HepG2 (cell line): Measurements from ENCODE around the gene NELL1. TPM values are rescaled to one million over a fixed set of nuclear protein-coding genes. Genes with fewer than 3 reads are reported as not detected.

Source experiments
- EP300 ChIP-seq, 3 experiments: sonication (generic) in 1 of 3; formaldehyde crosslinking in 1 of 3; IDR thresholded peaks; 2 replicates each; pipeline versions ENCODE4 v1.5.1 to v1.6.1; 2011 to 2020; ENCODE audit warnings: low read depth in 2 of 3, low read length in 2 of 3, borderline replicate concordance in 1 of 3, improper control_type of control experiment in 1 of 3, mild to moderate bottlenecking in 1 of 3, missing genetic modification reagents in 1 of 3, moderate library complexity in 1 of 3
- SP1 ChIP-seq, 2 experiments: fragments of 450-650 bp in 1 of 2; sonication (generic) in 1 of 2; formaldehyde crosslinking in 1 of 2; IDR thresholded peaks; 2 replicates each; pipeline versions ENCODE4 v1.4.0 to v1.6.1; 2016 to 2020; ENCODE audit warnings: missing genetic modification reagents in 1 of 2
- ZNF10 ChIP-seq: sonication (generic); formaldehyde crosslinking; IDR thresholded peaks from 2 replicates; pipeline ENCODE4 v1.4.0; 2020; ENCODE audit warnings: mild to moderate bottlenecking, low read depth, missing genetic modification reagents, borderline replicate concordance
- polyA plus RNA-seq, 8 experiments: library from polyadenylated mRNA; depleted of rRNA in 3 of 8; stranded (reverse) in 7 of 8; unstranded in 1 of 8; fragments of >200 nt; fragmentation: Illumina TruSeq in 4 of 8; extraction: Trizol in 4 of 8; gene quantifications; 2 replicates each; pipeline versions ENCODE4 v1.2.1 to v1.2.3, GENCODE V29; 2011 to 2016; ENCODE audit warnings: low read depth in 4 of 8, missing spikeins in 1 of 8, mixed read lengths in 1 of 8; ENCODE audit not compliant: insufficient read depth in 1 of 8
- total RNA-seq, 5 experiments: library from RNA; depleted of rRNA; stranded (reverse); fragments of >200 nt; fragmentation: Illumina TruSeq; extraction: Trizol; gene quantifications; 2 replicates each; pipeline ENCODE4 v1.2.3, GENCODE V29; 2016; ENCODE audit warnings: low read depth in 1 of 5
- TF ChIP-seq, protein P1 (sequence below), 2 experiments: fragments of 450-650 bp in 1 of 2; sonication (generic) in 1 of 2; formaldehyde crosslinking in 1 of 2; IDR thresholded peaks; 2 replicates each; pipeline versions ENCODE4 v1.6.1 to v1.8.0; 2016 to 2022; ENCODE audit warnings: antibody characterized with exemption in 1 of 2, mild to moderate bottlenecking in 1 of 2, missing genetic modification reagents in 1 of 2
- TF ChIP-seq, protein P2 (sequence below): IDR thresholded peaks from 2 replicates; pipeline ENCODE4 v1.6.1; 2016; ENCODE audit warnings: low read depth

NELL1 gene
- total and polyA plus RNA-seq, 2 of the 13 experiments (the other 11 are each of a cell fraction or from before 2014, with no cell fraction given): not detected

GRCh38 chr11:21582791-21583190, 913.4 kb downstream of the NELL1 start (continued):
- TF ChIP-seq, protein P1, sequence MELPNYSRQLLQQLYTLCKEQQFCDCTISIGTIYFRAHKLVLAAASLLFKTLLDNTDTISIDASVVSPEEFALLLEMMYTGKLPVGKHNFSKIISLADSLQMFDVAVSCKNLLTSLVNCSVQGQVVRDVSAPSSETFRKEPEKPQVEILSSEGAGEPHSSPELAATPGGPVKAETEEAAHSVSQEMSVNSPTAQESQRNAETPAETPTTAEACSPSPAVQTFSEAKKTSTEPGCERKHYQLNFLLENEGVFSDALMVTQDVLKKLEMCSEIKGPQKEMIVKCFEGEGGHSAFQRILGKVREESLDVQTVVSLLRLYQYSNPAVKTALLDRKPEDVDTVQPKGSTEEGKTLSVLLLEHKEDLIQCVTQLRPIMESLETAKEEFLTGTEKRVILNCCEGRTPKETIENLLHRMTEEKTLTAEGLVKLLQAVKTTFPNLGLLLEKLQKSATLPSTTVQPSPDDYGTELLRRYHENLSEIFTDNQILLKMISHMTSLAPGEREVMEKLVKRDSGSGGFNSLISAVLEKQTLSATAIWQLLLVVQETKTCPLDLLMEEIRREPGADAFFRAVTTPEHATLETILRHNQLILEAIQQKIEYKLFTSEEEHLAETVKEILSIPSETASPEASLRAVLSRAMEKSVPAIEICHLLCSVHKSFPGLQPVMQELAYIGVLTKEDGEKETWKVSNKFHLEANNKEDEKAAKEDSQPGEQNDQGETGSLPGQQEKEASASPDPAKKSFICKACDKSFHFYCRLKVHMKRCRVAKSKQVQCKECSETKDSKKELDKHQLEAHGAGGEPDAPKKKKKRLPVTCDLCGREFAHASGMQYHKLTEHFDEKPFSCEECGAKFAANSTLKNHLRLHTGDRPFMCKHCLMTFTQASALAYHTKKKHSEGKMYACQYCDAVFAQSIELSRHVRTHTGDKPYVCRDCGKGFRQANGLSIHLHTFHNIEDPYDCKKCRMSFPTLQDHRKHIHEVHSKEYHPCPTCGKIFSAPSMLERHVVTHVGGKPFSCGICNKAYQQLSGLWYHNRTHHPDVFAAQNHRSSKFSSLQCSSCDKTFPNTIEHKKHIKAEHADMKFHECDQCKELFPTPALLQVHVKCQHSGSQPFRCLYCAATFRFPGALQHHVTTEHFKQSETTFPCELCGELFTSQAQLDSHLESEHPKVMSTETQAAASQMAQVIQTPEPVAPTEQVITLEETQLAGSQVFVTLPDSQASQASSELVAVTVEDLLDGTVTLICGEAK (IDR thresholded peaks at IDR 0.05): no peak
- TF ChIP-seq, protein P1 (CRISPR knock-in tag; IDR thresholded peaks at IDR 0.05): no peak
- no peak for TF ChIP-seq ZNF10 (CRISPR knock-in tag)
- TF ChIP-seq, protein P2, sequence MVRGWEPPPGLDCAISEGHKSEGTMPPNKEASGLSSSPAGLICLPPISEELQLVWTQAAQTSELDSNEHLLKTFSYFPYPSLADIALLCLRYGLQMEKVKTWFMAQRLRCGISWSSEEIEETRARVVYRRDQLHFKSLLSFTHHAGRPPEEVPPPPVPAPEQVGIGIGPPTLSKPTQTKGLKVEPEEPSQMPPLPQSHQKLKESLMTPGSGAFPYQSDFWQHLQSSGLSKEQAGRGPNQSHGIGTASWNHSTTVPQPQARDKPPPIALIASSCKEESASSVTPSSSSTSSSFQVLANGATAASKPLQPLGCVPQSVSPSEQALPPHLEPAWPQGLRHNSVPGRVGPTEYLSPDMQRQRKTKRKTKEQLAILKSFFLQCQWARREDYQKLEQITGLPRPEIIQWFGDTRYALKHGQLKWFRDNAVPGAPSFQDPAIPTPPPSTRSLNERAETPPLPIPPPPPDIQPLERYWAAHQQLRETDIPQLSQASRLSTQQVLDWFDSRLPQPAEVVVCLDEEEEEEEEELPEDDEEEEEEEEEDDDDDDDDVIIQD: no peak
- no peak for TF ChIP-seq SP1 (IDR thresholded peaks at IDR 0.05)
- no peak for TF ChIP-seq SP1 (CRISPR knock-in tag; IDR thresholded peaks at IDR 0.05)
- no peak for TF ChIP-seq EP300 (IDR thresholded peaks at IDR 0.05; ENCODE audit: low read depth in 2 of 2, low read length in 2 of 2)
- TF ChIP-seq EP300 (CRISPR knock-in tag; IDR thresholded peaks at IDR 0.05; ENCODE audit: borderline replicate concordance): no peak
